ENCODE measurements around the gene UNCX. TPM values are rescaled to one million over a fixed set of nuclear protein-coding genes. Genes with fewer than 3 reads are reported as not detected.

The UNCX gene
- total and polyA plus RNA-seq, 3 donors from 2014 or later = 0.24 TPM; not detected in 2

GRCh38 chr7:1233333-1234048, 819 bp downstream of the UNCX start:
- TF ChIP-seq, protein P1, sequence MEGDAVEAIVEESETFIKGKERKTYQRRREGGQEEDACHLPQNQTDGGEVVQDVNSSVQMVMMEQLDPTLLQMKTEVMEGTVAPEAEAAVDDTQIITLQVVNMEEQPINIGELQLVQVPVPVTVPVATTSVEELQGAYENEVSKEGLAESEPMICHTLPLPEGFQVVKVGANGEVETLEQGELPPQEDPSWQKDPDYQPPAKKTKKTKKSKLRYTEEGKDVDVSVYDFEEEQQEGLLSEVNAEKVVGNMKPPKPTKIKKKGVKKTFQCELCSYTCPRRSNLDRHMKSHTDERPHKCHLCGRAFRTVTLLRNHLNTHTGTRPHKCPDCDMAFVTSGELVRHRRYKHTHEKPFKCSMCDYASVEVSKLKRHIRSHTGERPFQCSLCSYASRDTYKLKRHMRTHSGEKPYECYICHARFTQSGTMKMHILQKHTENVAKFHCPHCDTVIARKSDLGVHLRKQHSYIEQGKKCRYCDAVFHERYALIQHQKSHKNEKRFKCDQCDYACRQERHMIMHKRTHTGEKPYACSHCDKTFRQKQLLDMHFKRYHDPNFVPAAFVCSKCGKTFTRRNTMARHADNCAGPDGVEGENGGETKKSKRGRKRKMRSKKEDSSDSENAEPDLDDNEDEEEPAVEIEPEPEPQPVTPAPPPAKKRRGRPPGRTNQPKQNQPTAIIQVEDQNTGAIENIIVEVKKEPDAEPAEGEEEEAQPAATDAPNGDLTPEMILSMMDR (IDR thresholded peaks at IDR 0.05) = no peak
- TF ChIP-seq POLR2A (IDR thresholded peaks at IDR 0.05) = no peak
- H3K4me3 ChIP-seq = no peak overlapping the region
- H3K27me3 ChIP-seq = no peaks in the 10 kb centered on the region
- H3K9me3 ChIP-seq = no peaks in the 10 kb centered on the region
- no peak for DNase-seq
- H3K4me1 ChIP-seq = no peaks in the 10 kb centered on the region
- no peaks in the 10 kb centered on the region for H3K36me3 ChIP-seq (ENCODE audit: low read depth, missing control alignments)
- H3K27ac ChIP-seq = no peak overlapping the region
- WGBS, 2 donors = 3 to 7% methylated on average over 3 to 61 of the region's 73 CpGs
- intact Hi-C loops (cut with DNase I; ENCODE audit: low total_unique reads) = no loop called here

GRCh38 chr7:1234049-1234880, 1.6 kb downstream of the UNCX start:
- Histone ChIP-seq H3K36me3 (ENCODE audit: low read depth, missing control alignments) (no peaks in the 10 kb centered on the region), H3K4me3 (no peak overlapping the region), H3K27me3 (no peaks in the 10 kb centered on the region), H3K27ac (no peak overlapping the region), H3K9me3 (no peaks in the 10 kb centered on the region), H3K4me1 (no peaks in the 10 kb centered on the region)
- no peak for DNase-seq
- intact Hi-C loops (cut with DNase I; ENCODE audit: low total_unique reads) = no loop called here
- 7 to 8% methylated on average over 30 of the region's 30 CpGs for WGBS, 2 donors
- no peak for TF ChIP-seq POLR2A (IDR thresholded peaks at IDR 0.05)
- TF ChIP-seq, protein P1 (IDR thresholded peaks at IDR 0.05) = no peak

DNA sequence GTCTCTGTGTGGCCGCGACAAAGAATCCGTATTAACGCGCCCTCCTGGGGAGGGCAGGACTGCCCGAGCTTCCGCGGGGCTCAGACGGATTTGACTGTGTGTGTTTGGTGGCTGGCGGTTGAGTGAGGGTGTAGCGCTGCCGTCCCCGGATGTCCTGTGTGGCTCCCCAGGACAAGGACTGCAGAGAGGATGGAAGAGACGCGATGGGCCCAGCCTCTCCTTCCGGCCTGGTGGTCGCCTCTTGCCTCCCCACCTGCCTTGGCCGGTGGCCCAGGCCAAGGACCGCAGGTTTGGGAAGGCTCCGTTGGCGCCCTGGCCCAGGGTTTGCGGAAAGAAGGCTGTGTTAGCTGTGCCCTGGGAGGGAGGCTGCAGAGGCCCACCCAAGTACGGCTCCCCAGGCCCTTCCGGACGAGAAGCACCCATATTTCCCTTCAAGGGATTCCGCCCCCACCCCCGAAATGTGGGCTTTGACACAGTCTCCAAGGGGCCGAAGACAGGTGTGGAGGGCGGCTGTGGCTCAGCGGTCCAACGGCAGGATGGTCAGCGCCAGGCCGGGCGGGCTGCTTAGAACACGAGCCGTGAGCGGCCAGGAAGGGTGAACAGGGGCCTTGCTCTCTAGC, 2.3 kb downstream of the UNCX start:
- no peak for DNase-seq
- Histone ChIP-seq H3K27me3 (no peaks in the 10 kb centered on the region), H3K27ac (no peak overlapping the region), H3K9me3 (no peaks in the 10 kb centered on the region), H3K4me1 (no peaks in the 10 kb centered on the region), H3K4me3 (no peak overlapping the region), H3K36me3 (ENCODE audit: low read depth, missing control alignments) (no peaks in the 10 kb centered on the region)
- intact Hi-C loops (cut with DNase I; ENCODE audit: low total_unique reads) = no loop called here
- TF ChIP-seq, protein P1 (IDR thresholded peaks at IDR 0.05) = no peak
- TF ChIP-seq POLR2A (IDR thresholded peaks at IDR 0.05) = no peak
- WGBS, 2 donors = 3 to 5% methylated on average over 15 to 35 of the region's 37 CpGs

DNA sequence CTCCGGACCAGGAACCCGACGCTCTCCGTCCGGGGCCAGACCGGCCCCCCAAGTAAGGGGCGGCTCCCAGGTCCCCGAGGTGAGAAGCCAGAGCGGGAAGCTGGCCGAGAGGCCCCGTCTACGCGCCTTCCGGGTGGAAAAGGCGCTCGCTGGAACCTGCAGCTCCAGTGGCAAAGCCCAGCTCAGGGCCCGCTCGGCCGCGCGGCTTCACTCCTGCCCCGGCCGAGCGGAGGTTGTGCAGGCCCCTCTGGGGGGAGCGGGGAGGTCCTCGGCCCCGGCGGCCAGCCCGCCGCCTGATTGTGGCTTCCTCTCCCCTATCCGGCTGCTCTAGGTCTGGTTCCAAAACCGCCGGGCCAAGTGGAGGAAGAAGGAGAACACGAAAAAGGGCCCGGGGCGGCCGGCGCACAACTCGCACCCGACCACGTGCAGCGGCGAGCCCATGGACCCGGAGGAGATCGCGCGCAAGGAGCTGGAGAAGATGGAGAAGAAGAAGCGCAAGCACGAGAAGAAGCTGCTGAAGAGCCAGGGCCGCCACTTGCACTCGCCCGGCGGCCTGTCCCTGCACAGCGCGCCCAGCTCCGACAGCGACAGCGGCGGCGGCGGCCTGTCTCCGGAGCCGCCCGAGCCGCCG, 2.9 kb downstream of the UNCX start:
- DNase-seq = no peak
- Histone ChIP-seq H3K4me1 (no peaks in the 10 kb centered on the region), H3K9me3 (no peaks in the 10 kb centered on the region), H3K27ac (no peak overlapping the region), H3K27me3 (no peaks in the 10 kb centered on the region), H3K4me3 (no peak overlapping the region), H3K36me3 (ENCODE audit: low read depth, missing control alignments) (no peaks in the 10 kb centered on the region)
- TF ChIP-seq POLR2A (IDR thresholded peaks at IDR 0.05) = no peak
- TF ChIP-seq, protein P1 (IDR thresholded peaks at IDR 0.05) = no peak
- 2 to 3% methylated on average over 23 to 41 of the region's 66 CpGs for WGBS, 2 donors
- intact Hi-C loops (cut with DNase I; ENCODE audit: low total_unique reads) = no loop called here

Data from testis (tissue), 3 donors.